ENCODE results near the gene FCHO2. TPM values are rescaled to one million over a fixed set of nuclear protein-coding genes. Genes with fewer than 3 reads are reported as not detected.

Gene FCHO2
- polyA plus RNA-seq, 6 donors from 2014 or later: 2.2 to 3.7 (median 3.1) TPM; not detected in 1

GRCh38 chr5:73067213-73067612 lies 111.4 kb downstream of the FCHO2 start:
- Mint-ChIP-seq H3K9me3 (peaks cover 0 to 1% (median 0%) of the 10 kb centered on the region in 7 donors), H3K27me3 (no peaks in the 10 kb centered on the region), H3K4me3 (no peak overlapping the region), H3K36me3 (peaks cover 0 to 11% of the 10 kb centered on the region in 2 donors), H3K27ac (no peak overlapping the region), H3K4me1 (no peaks in the 10 kb centered on the region)
- DNase-seq (no peak), ATAC-seq (ENCODE audit: low read depth in 2 of 2) (no peak)

DNA sequence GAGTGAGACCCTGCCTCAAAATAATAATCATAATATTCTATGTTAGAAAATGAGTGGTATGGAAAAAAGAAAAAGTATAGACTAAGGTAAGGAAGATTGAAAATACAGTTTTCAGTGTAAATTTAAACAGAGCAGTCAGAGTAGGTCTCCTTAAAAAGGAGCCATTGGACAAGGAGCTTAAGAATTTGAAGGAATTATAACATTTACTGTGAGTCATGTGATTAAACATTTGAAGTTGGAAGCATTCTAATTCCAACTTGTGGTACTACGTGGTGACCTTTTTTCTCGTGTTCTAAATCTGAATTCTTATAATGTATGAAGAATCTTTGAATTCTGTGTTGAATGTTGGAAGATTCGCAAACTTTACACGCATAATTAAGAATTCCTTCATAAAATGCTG lies 125.3 kb downstream of the FCHO2 start:
- H3K4me1 Mint-ChIP-seq: no peaks in the 10 kb centered on the region
- H3K4me3 Mint-ChIP-seq: no peak overlapping the region
- DNase-seq (no peak), ATAC-seq (ENCODE audit: low read depth in 2 of 2) (no peak)
- H3K27me3 Mint-ChIP-seq: no peaks in the 10 kb centered on the region
- peaks cover 9 to 15% of the 10 kb centered on the region in 2 donors for H3K36me3 Mint-ChIP-seq
- no peak overlapping the region for H3K27ac Mint-ChIP-seq
- no peaks in the 10 kb centered on the region for H3K9me3 Mint-ChIP-seq

DNA sequence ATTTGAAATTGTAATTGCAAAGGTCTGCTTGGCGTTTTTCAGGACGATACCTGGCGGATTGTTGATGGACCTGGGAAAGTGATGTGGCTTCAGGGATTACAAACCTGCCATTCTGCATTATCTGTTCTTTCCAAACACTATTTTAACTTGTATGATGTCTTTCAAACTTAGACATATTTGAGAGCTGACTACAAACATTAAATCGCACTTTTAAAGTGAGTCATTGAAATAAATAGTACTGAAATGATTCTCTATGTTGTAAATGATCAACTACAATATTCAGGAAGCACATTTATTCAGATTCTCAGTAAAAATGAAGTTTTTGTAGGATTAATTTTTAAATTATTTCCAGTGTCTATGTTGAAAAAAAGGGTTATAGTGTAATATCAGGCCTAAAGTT lies 132.2 kb downstream of the FCHO2 start:
- no peak overlapping the region for H3K27ac Mint-ChIP-seq
- no peaks in the 10 kb centered on the region for H3K27me3 Mint-ChIP-seq
- H3K4me3 Mint-ChIP-seq: no peak overlapping the region
- ATAC-seq (ENCODE audit: low read depth in 2 of 2): no peak
- DNase-seq: no peak
- no peaks in the 10 kb centered on the region for H3K9me3 Mint-ChIP-seq
- H3K4me1 Mint-ChIP-seq: no peaks in the 10 kb centered on the region
- H3K36me3 Mint-ChIP-seq: peaks cover 19 to 20% of the 10 kb centered on the region in 2 donors

- Mint-ChIP-seq H3K9me3 (peaks cover 0 to 18% (median 5%) of the 10 kb centered on the region in 7 donors), H3K27me3 (peaks cover 0 to 13% (median 0%) of the 10 kb centered on the region in 3 donors), H3K27ac (no peak overlapping the region), H3K36me3 (peaks cover 0 to 5% of the 10 kb centered on the region in 2 donors), H3K4me1 (no peaks in the 10 kb centered on the region), H3K4me3 (no peak overlapping the region)
- DNase-seq (no peak), ATAC-seq (ENCODE audit: low read depth in 2 of 2) (no peak)
These were observed 138.1 kb downstream of the FCHO2 start for GRCh38 chr5:73093943-73094342.

- DNase-seq (no peak), ATAC-seq (ENCODE audit: low read depth in 2 of 2) (no peak)
- Mint-ChIP-seq H3K27ac (no peak overlapping the region), H3K27me3 (peaks cover 0 to 13% (median 0%) of the 10 kb centered on the region in 3 donors), H3K4me1 (no peaks in the 10 kb centered on the region), H3K4me3 (no peak overlapping the region), H3K9me3 (peaks cover 0 to 18% (median 5%) of the 10 kb centered on the region in 7 donors), H3K36me3 (peaks cover 0 to 5% of the 10 kb centered on the region in 2 donors)
These were observed 138.6 kb downstream of the FCHO2 start for GRCh38 chr5:73094415-73094814.

GRCh38 chr5:73095564-73096238 lies 139.9 kb downstream of the FCHO2 start:
- no peak overlapping the region for H3K4me3 Mint-ChIP-seq
- no peak overlapping the region for H3K27ac Mint-ChIP-seq

DNA sequence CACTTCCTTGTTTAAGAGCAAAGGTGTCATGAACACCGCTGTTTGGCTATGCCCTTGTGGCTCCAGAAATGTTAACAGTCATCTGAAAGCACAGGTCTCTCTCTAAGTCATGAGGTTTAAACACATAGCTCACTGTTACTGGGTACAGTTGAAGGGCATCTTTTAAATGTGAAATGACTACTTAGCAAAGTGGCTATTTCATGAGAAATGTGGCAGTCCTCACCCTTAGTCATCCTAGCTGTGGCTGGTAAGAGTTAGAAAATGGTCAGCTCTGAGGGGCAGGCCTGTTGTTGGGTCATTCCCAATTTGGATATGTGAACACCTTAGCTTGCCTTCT lies 140.4 kb downstream of the FCHO2 start:
- no peak overlapping the region for H3K4me3 Mint-ChIP-seq
- peaks cover 0 to 13% (median 0%) of the 10 kb centered on the region in 3 donors for H3K27me3 Mint-ChIP-seq
- peaks cover 0 to 18% (median 5%) of the 10 kb centered on the region in 7 donors for H3K9me3 Mint-ChIP-seq
- DNase-seq: no peak
- H3K27ac Mint-ChIP-seq: no peak overlapping the region
- ATAC-seq (ENCODE audit: low read depth in 2 of 2): no peak
- peaks cover 0 to 5% of the 10 kb centered on the region in 2 donors for H3K36me3 Mint-ChIP-seq
- H3K4me1 Mint-ChIP-seq: no peaks in the 10 kb centered on the region

More at GRCh38 chr5:73095564-73096238, 139.9 kb downstream of the FCHO2 start:
- peaks cover 0 to 13% (median 0%) of the 10 kb centered on the region in 3 donors for H3K27me3 Mint-ChIP-seq
- no peak for DNase-seq
- peaks cover 0 to 5% of the 10 kb centered on the region in 2 donors for H3K36me3 Mint-ChIP-seq
- no peak for ATAC-seq (ENCODE audit: low read depth in 2 of 2)
- H3K4me1 Mint-ChIP-seq: no peaks in the 10 kb centered on the region
- H3K9me3 Mint-ChIP-seq: peaks cover 0 to 18% (median 5%) of the 10 kb centered on the region in 7 donors

GRCh38 chr5:73097740-73098139 lies 141.9 kb downstream of the FCHO2 start:
- H3K36me3 Mint-ChIP-seq: no peaks in the 10 kb centered on the region
- ATAC-seq (ENCODE audit: low read depth in 2 of 2) (no peak), DNase-seq (no peak)
- peaks cover 0 to 18% (median 5%) of the 10 kb centered on the region in 7 donors for H3K9me3 Mint-ChIP-seq
- H3K27me3 Mint-ChIP-seq: peaks cover 0 to 13% (median 0%) of the 10 kb centered on the region in 3 donors
- H3K27ac Mint-ChIP-seq: no peak overlapping the region
- H3K4me3 Mint-ChIP-seq: no peak overlapping the region
- H3K4me1 Mint-ChIP-seq: no peaks in the 10 kb centered on the region

DNA sequence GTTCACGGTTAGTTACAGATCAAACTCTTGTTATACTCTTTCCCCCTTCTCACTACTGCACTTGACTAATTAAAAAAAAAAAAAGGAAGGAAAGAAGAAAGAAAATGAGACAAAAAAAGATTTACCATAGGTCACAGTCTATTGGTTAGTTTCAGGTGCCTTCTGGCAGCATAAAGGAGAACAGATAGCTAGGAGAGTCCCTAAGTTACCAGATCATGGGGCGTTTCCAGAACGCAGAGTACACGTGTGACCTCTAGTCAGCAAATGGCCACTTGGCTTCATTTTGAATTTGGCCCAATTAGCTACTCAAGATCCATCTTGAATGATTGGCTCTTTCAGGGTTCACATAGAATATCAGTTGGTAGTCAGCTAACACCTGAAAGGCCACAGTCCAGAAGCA lies 144.3 kb downstream of the FCHO2 start:
- H3K36me3 Mint-ChIP-seq: no peaks in the 10 kb centered on the region

DNA sequence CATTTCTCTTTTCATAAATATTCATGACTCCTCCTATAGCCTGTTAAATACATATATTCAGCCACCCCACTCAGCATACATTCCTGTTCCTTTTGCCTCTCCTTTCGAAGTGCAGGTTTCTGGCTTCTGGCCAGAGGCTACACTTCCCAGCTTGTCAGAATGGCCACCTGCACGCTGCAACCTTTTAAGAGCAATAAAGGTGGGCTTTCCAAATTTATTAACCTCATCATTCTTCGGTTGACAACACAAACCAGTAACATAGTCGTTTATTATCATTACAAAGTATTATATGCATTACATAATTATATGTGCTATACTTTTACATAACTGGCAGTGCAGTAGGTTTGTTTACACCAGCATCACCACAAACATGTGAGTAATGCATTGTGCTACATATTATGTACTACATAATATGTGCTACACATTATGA lies 148.0 kb downstream of the FCHO2 start:
- Mint-ChIP-seq H3K4me1 (no peaks in the 10 kb centered on the region), H3K4me3 (no peak overlapping the region), H3K27me3 (peaks cover 5 to 21% (median 16%) of the 10 kb centered on the region in 3 donors), H3K27ac (no peak overlapping the region), H3K36me3 (no peaks in the 10 kb centered on the region), H3K9me3 (peaks cover 0 to 16% (median 10%) of the 10 kb centered on the region in 7 donors)
- no peak for ATAC-seq (ENCODE audit: low read depth in 2 of 2)
- DNase-seq: no peak

More for the DNA sequence above, 144.3 kb downstream of the FCHO2 start:
- Mint-ChIP-seq H3K27ac (no peak overlapping the region), H3K4me3 (no peak overlapping the region), H3K27me3 (peaks cover 5 to 17% (median 15%) of the 10 kb centered on the region in 3 donors), H3K4me1 (no peaks in the 10 kb centered on the region), H3K9me3 (peaks cover 0 to 18% (median 5%) of the 10 kb centered on the region in 7 donors)
- ATAC-seq (ENCODE audit: low read depth in 2 of 2) (no peak), DNase-seq (no peak)

DNA sequence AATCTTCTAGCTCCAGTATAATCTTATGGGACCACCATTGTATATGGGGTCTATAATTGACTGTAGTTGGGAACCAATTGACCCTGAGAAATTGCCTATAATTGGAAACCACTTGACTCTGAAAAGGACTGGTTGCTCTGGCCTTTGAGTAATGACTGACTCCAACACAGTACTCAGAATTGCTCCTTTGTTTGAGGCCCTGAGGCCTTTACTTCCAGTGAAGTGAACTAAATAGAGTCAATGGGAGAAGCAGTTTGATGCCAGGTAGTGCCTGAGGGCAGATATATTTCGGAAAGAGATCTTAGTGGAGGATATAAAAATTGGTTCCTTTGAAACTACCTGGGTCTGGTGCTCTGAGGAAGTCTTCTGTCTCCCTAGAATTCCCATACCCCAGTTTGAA lies 148.5 kb downstream of the FCHO2 start:
- H3K36me3 Mint-ChIP-seq: no peaks in the 10 kb centered on the region
- no peak for DNase-seq
- no peak for ATAC-seq (ENCODE audit: low read depth in 2 of 2)
- H3K27ac Mint-ChIP-seq: no peak overlapping the region
- no peak overlapping the region for H3K4me3 Mint-ChIP-seq
- H3K27me3 Mint-ChIP-seq: peaks cover 5 to 25% (median 16%) of the 10 kb centered on the region in 3 donors
- no peaks in the 10 kb centered on the region for H3K4me1 Mint-ChIP-seq
- H3K9me3 Mint-ChIP-seq: peaks cover 0 to 16% (median 10%) of the 10 kb centered on the region in 7 donors

- Mint-ChIP-seq H3K9me3 (peaks cover 0 to 19% (median 10%) of the 10 kb centered on the region in 7 donors), H3K27me3 (peaks cover 11 to 36% (median 22%) of the 10 kb centered on the region in 3 donors), H3K4me3 (no peak overlapping the region), H3K4me1 (no peaks in the 10 kb centered on the region), H3K27ac (no peak overlapping the region), H3K36me3 (no peaks in the 10 kb centered on the region)
- DNase-seq (no peak), ATAC-seq (ENCODE audit: low read depth in 2 of 2) (no peak)
These were observed 150.5 kb downstream of the FCHO2 start for GRCh38 chr5:73106335-73106734.

DNA sequence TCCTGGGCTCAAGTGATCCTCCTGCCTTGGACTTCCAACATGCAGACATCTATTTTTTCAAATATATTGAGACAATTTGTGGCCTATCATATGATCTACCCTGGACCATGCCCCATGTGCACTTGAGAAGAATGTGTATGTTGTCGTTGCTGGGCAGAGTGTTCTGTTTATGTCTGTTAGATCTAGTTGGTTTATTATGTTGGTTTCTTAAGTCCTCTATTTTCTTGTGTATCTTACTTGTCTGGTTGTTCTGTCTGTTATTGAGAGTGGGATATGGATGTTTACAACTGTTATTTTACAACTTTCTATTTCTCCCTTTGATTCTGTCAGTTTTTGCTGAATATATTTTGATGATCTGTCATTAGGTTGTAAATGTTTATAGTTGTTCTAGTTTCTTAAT lies 154.3 kb downstream of the FCHO2 start:
- no peaks in the 10 kb centered on the region for H3K4me1 Mint-ChIP-seq
- no peak overlapping the region for H3K4me3 Mint-ChIP-seq
- no peaks in the 10 kb centered on the region for H3K36me3 Mint-ChIP-seq
- peaks cover 4 to 23% (median 10%) of the 10 kb centered on the region in 7 donors for H3K9me3 Mint-ChIP-seq
- no peak for DNase-seq
- ATAC-seq (ENCODE audit: low read depth in 2 of 2): no peak
- no peak overlapping the region for H3K27ac Mint-ChIP-seq
- peaks cover 28 to 50% (median 34%) of the 10 kb centered on the region in 3 donors for H3K27me3 Mint-ChIP-seq

- ATAC-seq (ENCODE audit: low read depth in 2 of 2) (no peak), DNase-seq (no peak)
- Mint-ChIP-seq H3K36me3 (no peaks in the 10 kb centered on the region), H3K4me3 (no peak overlapping the region), H3K27me3 (peaks cover 30 to 55% (median 36%) of the 10 kb centered on the region in 3 donors), H3K27ac (no peak overlapping the region), H3K4me1 (no peaks in the 10 kb centered on the region), H3K9me3 (peaks cover 4 to 23% (median 10%) of the 10 kb centered on the region in 7 donors)
These were observed 155.7 kb downstream of the FCHO2 start for GRCh38 chr5:73111536-73111935.
